Right ventricle myocardium superior (tissue), 1 donor: ENCODE data around the gene STRN4. TPM values are rescaled to one million over a fixed set of nuclear protein-coding genes. Genes with fewer than 3 reads are reported as not detected.
A peak's percentile ranks its signal among the peaks of the same experiment; 100 is the strongest.
"Not testable (repeated sequence)": the region's sequence is repeated elsewhere in the genome, so short reads cannot be mapped to it uniquely, and the experiment has no call there.

ENCODE experiments used
- ATAC-seq: fragments of 200-7000 bp; cut with Tn5 transposase; one replicate; pipeline ENCODE4 v1.9.1; 2020; ENCODE audit warnings: mild to moderate bottlenecking; ENCODE audit not compliant: poor library complexity
- DNase-seq: peaks from one replicate; pipeline ENCODE4 v3.0.0-alpha.2; 2020
- intact Hi-C: fragments of 100-400 bp; cut with DNase I; formaldehyde crosslinking; loops from one replicate; pipeline ENCODE4 v1.11.2; 2022
- total RNA-seq: library from RNA; stranded (reverse); fragmentation: NEBNext Ultra II Directional; extraction: Animal tissue kit (Norgen Biotek cat#: 25700); gene quantifications from one replicate; pipeline ENCODE4 v1.2.1, GENCODE V29; 2021
- donor health status: DM: no; HTN: yes; CAD: no; lungs with severe emphysema.

STRN4 gene
- total RNA-seq, 1 donor from 2014 or later: 38.4 TPM

DNA sequence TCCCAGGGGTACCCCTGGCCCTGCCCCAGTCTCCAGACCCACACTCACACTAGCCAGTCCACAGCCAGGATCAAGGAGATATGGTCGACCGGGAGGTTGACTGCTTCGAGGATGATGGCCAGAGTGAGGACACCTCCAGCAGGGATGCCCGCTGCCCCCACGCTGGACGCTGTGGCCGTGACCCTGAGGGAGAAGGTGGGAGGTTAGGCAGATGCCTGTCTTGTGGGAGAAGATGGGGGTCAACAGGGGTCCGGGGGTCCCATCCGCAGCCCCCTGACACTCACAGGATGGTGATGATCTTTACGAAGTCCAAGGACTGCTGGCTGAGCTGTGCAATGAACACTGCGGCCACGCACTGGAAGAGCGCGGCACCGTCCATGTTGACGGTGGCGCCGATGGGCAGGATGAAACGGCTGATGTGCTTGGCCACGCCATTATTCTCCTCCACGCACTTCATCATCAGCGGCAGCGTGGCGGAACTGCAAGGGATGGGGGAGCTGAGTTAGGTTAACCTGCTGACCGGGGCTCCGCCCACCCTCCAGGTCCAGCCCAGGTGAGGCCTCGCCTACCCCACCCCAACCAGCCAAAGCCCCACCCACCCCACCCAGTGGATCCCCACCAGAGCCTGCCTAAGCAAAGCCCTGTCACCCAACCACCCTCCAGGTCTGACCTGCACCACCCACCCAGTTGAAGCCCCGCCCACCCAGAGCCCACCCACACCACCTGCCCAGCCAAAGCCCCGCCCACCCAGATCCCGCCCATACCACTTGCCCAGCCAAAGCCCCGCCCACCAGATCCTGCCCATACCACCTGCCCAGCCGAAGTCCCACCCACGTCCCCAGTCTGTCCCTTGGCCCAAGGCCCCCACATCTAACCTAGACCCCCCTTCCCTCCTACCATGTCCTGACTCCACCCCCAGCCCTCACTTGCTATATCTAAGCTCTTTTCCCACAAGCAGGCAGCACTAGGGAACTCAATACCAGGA lies 31.0 kb upstream of the STRN4 start:
- intact Hi-C loops: loop anchor here (5.0 kb wide), 1 partner anchor 60 kb away; no protein-coding TSS in a partner anchor
- ATAC-seq (no peak), DNase-seq (no peak)

DNA sequence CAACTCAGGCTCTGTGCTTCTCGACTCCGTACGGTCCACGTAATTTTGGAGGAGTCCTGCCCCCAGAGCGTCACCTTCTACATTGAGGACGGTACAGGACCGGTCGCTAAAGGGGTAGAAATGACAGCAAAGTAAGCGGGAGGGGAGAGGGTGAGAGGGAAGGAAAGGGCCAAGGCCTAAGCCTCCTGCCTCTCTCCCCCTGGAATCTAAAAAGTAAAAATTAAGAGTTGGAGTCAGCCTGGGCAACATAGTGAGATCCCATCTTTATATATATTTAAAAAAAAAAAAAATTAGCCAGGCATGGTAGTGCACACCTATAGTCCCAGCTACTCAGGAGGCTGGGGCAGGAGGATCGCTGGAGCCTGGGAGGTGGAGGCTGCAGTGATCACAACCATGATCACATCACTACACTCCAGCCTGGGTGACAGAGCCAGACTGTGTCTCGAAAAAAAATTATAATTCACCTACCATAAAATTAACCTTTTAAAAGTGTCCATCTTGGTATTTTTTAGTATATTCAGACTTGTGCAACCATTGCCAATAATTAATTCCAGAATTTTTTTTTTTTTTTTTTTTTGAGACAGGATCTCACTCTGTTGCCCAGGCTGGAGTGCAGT lies 29.5 kb upstream of the STRN4 start:
- DNase-seq (no peak), ATAC-seq (no peak)
- intact Hi-C loops: loop anchor here (5.0 kb wide), 1 partner anchor 62 kb away; no protein-coding TSS in a partner anchor

DNA sequence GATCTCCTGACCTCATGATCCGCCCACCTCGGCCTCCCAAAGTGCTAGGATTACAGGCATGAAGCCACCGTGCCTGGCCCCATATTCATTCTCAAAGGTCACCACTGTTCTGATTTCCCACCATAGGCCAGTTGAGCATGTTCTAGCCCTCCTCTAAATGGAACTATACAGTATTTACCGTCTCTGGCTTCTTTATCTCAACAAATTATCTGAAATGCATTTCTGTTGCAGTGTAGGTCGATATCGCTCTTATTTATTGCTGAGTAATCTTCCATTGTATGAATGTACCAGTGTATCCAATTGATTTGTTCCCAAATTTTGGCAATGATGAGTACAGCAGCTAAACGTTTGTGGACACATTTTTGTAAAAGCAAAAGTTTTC lies 26.8 kb upstream of the STRN4 start:
- intact Hi-C loops: no loop called here
- no peak for DNase-seq
- ATAC-seq: no peak

DNA sequence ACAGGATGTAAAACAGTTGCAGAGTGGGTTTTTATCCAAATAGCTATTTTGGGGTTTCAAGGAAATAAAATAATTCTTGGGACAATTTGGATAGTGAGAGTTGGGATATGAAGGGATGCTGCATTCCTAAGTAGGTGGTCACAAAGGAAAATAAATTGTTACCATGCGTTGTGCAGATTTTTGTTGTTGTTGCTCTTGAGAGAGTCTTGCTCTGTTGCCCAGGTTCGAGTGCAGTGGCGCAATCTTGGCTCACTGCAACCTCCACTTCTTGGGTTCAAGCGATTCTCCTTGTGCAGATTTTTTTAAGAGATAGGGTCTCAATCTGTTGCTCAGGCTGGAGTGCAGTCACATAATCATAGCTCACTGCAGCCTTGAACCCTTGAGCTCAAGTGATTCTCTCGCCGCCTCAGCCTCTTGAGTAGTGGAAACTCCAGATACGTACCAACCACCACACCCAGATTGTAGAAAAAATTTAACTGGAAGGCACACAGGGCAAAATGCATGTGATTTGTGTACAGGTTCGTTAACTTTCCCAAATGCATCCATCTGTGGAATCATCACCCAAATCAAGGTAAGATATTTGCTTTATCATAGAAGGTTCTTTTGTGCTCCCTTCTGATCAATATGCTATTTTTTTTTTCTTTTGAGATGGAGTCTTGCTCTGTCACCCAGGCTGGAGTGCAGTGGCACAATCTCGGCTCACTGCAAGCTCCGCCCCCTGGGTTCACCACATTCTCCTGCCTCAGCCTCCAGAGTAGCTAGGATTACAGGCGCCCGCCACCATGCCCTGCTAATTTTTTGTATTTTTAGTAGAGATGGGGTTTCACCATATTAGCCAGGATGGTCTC lies 26.1 kb upstream of the STRN4 start:
- no peak for ATAC-seq
- DNase-seq: no peak

DNA sequence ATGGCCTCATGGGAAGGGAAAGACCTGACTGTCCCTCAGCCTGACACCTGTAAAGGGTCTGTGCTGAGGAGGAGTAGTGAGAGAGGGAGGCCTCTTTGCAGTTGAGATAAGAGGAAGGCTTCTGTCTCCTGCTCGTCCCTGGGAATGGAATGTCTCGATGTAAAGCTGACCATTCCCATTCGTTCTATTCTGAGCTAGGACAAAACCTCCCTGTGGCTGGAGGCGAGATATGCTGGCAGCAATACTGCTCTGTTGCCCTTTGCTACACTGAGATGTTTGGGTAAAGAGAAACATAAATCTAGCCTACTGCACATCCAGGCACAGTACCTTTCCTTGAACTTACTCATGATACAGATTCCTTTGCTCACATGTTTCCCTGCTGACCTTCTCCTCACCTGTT lies 22.5 kb upstream of the STRN4 start:
- intact Hi-C loops, DNase-seq, ATAC-seq: not testable (repeated sequence)

More for the DNA sequence above, 26.1 kb upstream of the STRN4 start:
- intact Hi-C loops: no loop called here

DNA sequence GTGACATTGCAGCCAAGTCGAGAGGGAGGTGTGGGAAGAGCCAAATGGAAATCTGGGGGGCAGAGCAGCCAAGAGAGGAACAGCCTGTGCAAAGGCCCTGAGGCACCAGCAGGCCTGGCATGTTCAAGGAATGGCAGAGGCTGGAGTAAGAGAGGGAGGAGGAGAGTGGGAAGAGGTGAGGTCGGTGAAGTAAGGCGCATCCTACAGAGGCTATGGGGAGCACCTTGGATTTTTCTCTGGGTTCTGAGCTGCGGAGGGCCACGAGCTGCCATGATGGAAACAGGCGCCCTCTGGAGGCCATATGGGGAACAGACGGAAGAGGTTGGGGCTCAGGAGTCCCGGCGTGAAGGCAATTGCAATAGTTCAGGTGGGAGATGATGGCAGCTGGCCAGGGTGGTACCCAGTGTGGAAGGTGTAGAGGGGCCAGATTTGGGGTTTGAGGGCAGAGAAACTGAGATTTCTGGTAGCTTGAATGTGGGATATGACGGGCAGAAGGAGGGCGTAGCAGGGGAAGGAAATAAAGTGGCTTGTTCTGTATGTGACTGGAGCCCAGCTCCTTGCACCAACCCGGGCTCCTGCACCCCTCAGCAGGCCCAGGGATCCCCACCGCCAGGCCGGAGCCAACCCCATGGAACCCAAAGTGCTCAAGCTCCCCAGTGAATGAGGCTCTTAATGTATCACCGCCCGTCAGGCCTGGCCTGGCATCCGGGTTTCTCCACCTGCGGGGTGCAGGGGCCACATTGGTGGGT lies 20.5 kb upstream of the STRN4 start:
- intact Hi-C loops: no loop called here
- DNase-seq (peak; percentile 56), ATAC-seq (peak; percentile 35)

DNA sequence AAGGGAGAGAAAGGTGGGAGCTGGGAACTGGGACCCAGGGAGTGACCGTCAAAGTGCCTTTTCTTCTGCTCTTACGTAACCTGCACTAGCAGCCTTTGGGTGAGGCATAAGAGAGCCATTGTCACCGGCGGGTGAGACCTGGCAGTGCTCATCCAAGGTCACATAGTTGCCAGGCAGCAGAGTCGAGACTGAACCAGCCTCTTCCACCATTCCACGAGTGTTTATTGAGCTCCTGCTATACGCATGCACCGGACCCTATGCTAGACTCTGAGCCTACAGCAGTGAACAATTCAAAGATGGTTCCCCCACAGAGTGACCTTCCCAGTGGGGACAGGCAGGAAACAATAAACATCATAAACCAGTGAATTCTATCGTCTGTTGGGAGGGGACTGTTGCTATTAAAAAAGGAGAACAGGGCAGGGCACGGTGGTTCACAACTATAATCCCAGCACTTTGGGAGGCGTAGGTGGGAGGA lies 18.6 kb upstream of the STRN4 start:
- DNase-seq (no peak), ATAC-seq (peak; percentile 74)
- intact Hi-C loops: no loop called here

DNA sequence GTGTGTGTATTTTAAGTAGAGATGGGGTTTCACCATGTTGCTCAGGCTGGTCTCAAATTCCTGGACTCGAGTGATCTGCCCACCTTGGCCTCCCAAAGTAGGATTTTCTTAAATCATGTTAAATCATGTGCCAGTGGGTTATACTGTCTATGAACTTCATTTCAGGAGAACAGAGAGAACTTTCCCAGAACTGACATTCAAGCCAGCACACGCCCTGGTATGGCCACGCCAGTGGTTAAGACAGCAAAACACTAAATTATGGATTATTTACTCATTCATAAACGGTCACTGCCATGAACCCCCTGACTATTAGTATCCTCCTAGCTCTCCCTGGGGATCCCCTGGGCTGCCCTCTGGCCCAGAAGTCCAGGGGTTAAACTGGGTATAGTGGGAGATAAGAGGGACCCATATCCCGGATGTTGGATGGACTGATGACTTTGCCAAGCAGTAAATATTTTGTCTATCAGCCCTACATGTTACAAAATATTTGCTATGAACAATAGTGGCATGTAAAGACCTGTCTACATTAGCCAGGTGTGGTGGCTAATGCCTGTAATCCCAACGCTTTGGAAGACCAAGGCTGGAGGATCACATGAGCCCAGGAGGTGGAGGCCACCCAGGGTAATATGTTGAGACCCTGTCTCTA lies 16.1 kb upstream of the STRN4 start:
- intact Hi-C loops: no loop called here
- no peak for ATAC-seq
- no peak for DNase-seq

DNA sequence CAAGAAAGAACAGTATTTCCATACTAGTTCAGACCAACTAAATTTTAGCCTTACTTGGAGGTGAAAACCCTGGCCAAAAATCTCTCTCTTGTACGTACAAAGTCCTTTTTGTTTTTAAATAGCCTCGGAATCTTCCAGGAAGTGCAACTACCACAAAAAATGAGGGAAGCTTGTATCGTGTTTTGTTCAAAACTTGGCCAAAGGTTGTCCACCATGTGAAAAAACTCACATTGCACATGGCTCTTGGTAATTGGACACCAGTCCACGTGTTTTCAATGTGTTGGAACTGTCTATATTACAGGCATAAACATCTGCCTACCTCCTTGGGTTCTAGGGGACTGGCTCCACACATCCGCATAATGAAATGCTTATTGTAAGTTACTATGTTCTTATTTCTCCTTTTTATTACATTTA lies 15.2 kb upstream of the STRN4 start:
- DNase-seq (no peak), ATAC-seq (no peak)
- intact Hi-C loops: no loop called here

DNA sequence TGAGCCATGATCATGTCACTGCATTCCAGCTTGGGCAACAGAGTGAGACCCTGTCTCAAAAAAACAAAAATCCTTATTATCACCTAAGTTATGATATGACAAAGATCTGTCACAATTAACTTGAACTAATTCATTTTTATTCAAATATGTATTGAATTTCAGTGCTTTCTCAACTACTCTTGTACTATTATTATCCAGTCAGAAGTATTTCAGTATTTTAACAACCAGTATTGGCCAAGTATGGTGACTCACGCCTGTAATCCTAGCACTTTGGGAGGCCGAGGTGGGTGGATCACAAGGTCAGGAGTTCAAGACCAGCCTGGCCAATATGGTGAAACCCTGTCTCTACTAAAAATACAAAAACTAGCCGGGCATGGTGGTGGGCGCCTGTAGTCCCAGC lies 14.6 kb upstream of the STRN4 start:
- intact Hi-C loops, DNase-seq, ATAC-seq: not testable (repeated sequence)

DNA sequence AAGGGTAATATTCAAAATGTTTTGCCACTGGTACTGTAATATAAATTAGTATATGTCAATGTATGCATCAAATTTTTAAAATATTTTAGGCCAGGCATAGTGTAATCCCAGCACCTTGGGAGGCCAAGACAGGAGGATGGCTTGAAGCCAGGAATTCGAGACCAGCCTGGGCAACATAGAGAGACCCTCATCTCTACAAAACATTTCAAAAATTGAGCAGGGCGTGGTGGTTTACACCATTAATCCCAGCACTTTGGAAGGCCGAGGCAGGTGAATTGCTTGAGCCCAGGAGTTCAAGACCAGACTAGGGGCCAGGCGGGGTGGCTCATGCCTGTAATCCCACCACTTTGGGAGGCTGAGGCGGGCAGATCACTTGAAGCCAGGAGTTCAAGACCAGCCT lies 14.1 kb upstream of the STRN4 start:
- intact Hi-C loops: no loop called here
- DNase-seq (no peak), ATAC-seq (no peak)

DNA sequence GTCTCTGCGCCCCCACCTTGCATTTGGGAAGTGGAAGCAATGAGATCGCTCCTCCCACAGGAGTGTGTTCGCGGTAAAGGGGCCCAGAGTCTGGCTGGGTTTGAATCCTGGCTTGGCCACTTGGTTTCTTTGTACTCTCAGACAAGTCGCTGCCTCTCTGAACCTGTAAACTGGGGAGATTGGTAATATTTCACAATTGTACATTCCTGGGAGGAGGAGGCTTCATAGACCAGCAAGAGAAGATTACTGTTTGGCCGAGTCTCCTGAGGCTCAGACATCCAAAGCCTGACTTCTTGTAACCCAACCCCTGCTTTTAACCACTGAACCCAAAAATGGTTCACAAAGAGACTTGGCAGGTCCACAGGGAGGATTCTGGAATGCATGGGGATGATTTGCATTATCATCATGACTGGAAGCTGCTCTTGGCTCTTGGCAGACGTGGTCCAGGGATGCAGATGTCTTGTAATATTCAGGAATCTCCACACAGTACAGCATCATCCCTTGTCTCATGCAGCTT lies 13.6 kb upstream of the STRN4 start:
- no peak for ATAC-seq
- no peak for DNase-seq
- intact Hi-C loops: loop anchor here (10.0 kb wide), 1 partner anchor 275 kb away; no protein-coding TSS in a partner anchor

DNA sequence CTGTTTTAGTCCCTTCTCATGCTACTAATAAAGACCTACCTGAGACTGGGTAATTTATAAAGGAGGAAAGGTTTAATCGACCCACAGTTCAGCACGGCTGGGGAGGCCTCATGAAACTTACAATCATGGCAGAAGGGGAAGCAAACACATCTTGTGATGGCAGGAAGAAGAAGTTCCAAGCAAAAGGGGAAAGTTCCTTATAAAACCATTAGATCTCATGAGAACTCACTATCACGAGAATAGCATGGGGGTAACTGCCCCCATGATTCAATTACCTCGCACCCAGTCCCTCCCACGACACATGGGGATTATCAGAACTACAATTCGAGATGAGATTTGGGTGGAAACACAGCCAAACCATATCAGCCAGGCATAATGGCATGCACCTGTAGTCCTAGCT lies 13.0 kb upstream of the STRN4 start:
- intact Hi-C loops: loop anchor here (10.0 kb wide), 1 partner anchor 276 kb away; no protein-coding TSS in a partner anchor
- no peak for ATAC-seq

DNA sequence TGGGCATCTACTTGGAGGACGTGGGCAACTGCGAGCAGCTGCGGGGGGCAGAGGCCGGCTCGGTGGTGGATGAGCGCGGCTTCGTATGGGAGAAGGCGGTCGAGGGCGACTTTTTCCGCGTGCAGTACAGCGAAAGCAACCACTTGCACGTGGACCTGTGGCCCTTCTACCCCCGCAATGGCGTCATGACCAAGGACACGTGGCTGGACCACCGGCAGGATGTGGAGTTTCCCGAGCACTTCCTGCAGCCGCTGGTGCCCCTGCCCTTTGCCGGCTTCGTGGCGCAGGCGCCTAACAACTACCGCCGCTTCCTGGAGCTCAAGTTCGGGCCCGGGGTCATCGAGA lies 10.3 kb upstream of the STRN4 start:
- ATAC-seq: no peak

More for the DNA sequence above, 13.0 kb upstream of the STRN4 start:
- no peak for DNase-seq

DNA sequence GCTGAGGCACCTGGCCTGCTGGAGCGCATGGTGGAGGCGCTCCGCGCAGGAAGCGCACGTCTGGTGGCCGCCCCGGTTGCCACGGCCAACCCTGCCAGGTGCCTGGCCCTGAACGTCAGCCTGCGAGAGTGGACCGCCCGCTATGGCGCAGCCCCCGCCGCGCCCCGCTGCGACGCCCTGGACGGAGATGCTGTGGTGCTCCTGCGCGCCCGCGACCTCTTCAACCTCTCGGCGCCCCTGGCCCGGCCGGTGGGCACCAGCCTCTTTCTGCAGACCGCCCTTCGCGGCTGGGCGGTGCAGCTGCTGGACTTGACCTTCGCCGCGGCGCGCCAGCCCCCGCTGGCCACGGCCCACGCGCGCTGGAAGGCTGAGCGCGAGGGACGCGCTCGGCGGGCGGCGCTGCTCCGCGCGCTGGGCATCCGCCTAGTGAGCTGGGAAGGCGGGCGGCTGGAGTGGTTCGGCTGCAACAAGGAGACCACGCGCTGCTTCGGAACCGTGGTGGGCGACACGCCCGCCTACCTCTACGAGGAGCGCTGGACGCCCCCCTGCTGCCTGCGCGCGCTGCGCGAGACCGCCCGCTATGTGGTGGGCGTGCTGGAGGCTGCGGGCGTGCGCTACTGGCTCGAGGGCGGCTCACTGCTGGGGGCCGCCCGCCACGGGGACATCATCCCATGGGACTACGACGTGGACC lies 9.7 kb upstream of the STRN4 start:
- no peak for DNase-seq
- intact Hi-C loops: loop anchor here (10.0 kb wide), 1 partner anchor 279 kb away; no protein-coding TSS in a partner anchor

More for the DNA sequence above, 10.3 kb upstream of the STRN4 start:
- DNase-seq: no peak
- intact Hi-C loops: loop anchor here (10.0 kb wide), 1 partner anchor 278 kb away; no protein-coding TSS in a partner anchor

DNA sequence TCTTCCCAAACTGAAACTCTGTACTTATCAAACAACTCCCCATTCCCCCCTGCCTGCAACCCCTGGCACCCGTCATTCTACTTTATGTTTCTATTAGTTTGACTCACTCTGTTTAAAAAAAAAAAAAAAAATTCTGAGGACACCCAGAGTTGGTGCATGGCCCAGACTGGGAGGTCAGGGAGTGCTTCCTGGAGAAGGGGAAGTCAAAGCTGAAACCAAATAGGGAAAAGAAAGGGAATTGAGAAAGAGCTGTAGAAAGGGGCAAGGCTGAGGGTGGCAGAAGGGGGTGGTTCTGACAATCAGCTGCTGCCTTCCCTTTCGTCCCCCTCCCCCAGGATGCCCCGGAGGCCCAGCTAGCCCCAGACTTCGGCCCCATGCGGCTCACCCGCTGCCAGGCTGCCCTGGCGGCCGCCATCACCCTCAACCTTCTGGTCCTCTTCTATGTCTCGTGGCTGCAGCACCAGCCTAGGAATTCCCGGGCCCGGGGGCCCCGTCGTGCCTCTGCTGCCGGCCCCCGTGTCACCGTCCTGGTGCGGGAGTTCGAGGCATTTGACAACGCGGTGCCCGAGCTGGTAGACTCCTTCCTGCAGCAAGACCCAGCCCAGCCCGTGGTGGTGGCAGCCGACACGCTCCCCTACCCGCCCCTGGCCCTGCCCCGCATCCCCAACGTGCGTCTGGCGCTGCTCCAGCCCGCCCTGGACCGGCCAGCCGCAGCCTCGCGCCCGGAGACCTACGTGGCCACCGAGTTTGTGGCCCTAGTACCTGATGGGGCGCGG lies 9.0 kb upstream of the STRN4 start:
- intact Hi-C loops: loop anchor here (10.0 kb wide), 1 partner anchor 280 kb away; no protein-coding TSS in a partner anchor
- no peak for ATAC-seq
- no peak for DNase-seq

More for the DNA sequence above, 9.7 kb upstream of the STRN4 start:
- no peak for ATAC-seq
